COLO668 (cell line): ENCODE results near the gene ZBTB2.
A peak's percentile ranks its signal among the peaks of the same experiment; 100 is the strongest.

Source experiments
- DNase-seq: peaks from one replicate; lab custom pipeline; 2025; ENCODE audit not compliant: unreplicated experiment; lab: John Stamatoyannopoulos, UW

The ZBTB2 gene, protein sequence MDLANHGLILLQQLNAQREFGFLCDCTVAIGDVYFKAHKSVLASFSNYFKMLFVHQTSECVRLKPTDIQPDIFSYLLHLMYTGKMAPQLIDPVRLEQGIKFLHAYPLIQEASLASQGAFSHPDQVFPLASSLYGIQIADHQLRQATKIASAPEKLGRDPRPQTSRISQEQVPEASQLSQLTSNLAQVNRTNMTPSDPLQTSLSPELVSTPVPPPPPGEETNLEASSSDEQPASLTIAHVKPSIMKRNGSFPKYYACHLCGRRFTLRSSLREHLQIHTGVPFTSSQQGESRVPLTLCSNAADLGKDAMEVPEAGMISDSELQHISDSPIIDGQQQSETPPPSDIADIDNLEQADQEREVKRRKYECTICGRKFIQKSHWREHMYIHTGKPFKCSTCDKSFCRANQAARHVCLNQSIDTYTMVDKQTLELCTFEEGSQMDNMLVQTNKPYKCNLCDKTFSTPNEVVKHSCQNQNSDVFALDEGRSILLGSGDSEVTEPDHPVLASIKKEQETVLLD

GRCh38 chr6:151391471-151392413 is at the start of gene ZBTB2:
TSS of gene ZBTB2 (minus strand) at chr6:151391559. CDS start at chr6:151373637, 17,922 bp downstream.
- DNase-seq = peak; percentile 60

DNA sequence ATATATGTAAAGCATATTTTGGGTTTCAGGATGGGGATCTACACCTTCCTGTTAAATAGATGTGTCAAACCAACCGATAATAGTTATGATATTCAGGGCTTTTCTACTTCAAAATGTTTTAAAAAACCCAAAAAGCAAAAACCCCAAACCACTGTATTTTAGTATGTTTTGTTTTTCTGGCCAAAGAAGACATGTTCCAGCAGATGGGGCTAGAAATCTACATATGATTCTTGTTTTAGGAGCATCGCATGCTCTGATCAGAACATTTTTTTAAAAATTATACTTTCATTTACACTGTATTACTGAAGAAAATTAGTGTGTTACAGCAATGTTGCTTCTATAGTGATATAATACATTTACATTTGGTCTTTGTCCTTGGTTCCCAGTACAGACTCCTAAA is 49.6 kb upstream of the ZBTB2 start:
- DNase-seq = no peak

- DNase-seq = no peak
These were observed 49.1 kb upstream of the ZBTB2 start for GRCh38 chr6:151440498-151440897.

DNA sequence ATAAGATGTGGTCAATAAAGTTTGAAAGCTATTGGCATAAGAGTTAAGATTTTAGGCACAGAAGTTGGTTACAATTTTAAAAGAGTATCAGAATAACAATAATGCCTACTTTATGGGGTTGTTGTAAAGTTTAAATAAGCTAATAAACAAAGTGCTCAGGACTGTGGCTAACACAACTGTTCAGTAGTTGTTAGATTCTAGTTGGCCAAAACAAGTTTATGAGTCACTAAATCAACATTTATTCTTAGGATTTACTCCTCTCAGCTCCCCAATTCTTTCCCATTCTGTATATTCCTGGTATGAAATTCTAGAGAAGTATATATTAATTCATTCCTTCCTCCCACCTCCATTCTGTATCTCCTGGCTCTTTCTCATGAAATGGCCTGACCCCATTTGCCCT is 46.0 kb upstream of the ZBTB2 start:
- DNase-seq = no peak

- no peak for DNase-seq
These were observed 45.4 kb upstream of the ZBTB2 start for GRCh38 chr6:151436802-151437201.

DNA sequence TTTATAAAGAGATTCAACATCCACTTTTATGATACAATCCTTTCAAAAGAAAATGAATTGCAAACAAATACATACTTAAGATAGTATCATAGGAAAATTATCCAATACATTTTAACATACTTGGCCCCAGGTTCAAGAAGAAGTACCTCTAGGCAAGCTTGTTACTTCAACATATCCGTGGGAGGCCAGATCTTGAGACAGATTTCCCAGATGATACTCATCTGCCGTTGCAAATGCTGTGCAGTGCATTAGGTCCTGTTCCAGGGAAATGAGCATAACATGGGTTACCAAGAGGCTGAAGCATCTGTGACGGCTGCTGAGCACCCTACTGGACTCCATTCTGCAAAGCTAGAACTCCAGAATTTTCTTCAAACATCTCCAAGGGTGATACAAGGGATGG is 44.9 kb upstream of the ZBTB2 start:
- no peak for DNase-seq

DNA sequence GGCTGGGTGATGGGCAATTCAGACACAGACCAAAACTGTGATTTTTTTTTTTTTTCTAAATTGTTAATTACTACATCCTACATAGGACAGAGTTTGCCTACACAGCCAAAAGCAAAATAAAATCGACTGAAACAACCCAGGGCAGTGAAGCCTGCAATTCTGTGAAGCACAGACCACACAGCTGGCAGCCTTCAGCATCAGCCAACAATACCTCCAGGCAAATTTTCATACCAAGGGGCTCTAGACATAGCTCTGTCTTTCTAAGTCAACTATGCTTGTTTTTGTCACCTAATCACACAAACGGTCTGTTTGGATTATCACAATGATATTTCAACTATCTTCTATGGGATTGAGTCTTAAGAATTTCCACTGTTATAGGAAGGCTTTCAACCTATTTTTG is 43.0 kb upstream of the ZBTB2 start:
- no peak for DNase-seq

- no peak for DNase-seq
These were observed 41.3 kb upstream of the ZBTB2 start for GRCh38 chr6:151432651-151433050.

DNA sequence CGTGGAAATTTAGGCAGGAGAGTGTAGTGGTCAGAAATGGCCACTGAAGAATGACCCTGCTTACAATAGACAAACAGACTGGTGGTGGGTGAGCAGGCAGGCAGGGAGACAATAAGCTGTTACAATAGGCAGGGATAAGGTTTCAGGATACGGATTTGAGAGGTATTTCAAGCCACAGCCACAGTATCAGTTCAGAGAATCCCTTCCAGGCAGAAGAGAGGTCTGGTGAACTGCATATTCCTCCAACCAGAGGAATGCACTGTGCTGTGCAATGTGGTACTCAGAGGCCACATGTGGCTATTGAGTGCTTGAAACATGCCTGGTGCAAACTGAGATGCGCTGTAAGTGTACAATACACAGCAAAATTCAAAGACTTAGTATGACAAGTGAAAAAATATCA is 40.0 kb upstream of the ZBTB2 start:
- DNase-seq = no peak

- no peak for DNase-seq
These were observed 39.5 kb upstream of the ZBTB2 start for GRCh38 chr6:151430886-151431285.

DNA sequence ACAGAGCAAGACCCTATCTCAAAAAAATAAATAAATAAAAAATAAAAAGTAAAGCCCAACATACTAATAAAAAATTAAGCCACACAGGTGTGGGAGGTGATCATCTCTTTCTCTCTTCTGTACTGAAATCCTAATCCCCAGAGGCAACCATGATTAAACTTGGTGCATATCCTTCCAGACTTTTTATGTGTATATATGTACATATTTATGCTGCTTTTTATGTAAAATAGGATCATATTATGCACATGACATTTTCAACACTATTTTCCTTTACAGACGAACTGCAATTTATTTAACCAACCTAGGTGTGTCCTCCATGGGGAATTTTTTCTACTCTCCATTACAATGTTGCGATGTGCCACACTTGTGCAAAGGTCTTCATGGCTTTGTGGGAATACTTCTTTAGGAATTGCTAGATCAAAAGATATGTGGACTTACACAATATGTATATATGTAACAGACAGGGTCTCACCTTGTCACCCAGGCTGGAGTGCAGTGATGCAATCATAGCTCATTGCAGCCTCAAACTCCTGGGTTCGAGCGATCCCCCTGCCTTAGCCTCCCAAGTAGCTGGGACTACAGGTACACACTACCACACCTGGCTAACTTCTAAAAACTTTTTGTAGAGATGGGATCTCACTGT is 36.9 kb upstream of the ZBTB2 start:
- no peak for DNase-seq

DNA sequence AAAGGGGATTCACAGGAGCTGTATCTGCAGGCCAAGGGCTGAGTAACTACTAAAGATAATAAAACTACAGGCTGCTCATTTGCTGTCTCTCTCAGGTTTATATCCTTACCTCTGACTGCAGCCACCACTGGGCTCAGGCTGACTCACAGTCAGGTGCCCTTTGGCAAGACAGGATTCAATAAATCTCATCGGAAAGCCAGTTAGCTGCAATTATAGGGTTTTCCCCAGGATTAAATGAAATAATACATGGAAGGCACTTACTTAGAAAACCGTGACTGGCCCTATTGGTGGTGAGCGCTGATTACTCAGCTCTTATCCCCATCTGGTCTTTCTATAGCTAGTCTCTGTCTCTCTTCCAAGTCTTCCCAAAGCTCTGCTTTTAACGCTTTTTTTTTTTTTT is 34.2 kb upstream of the ZBTB2 start:
- no peak for DNase-seq

DNA sequence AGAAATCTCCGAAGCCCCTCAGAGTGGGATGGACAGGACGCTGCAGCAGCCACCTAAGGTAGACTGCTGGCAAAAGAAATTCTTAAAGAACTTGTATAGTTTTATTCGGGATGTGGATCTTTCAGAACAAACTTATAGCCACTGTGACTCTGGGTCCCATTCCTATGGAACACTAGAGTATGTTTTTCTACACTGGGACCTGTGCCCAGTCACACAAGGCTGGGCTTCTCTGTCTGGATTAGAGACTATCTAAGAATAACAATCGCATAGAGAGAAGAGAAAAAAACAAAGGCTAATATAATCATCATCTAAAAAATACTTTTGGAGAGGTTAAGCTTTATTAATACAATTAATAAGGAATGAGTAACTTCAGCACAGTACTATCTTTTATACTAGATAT is 31.6 kb upstream of the ZBTB2 start:
- DNase-seq = no peak

DNA sequence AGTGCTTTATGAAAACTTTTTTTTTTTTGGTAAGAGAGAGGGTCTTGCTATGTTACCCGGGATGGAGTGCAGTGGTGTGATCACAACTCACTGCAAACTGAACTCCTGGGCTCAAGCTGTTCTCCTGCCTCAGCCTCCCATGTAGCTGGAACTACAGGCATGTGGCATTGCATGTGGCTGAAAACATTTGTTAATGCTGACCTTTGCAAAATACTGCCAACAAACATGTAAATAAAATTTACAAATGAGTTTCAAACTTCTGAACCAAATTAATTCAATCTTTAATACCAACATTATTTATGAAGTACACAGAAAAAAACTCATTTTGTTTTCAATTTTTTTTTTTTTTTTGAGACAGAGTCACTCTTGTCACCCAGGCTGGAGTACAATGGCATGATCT is 26.1 kb upstream of the ZBTB2 start:
- DNase-seq = no peak

DNA sequence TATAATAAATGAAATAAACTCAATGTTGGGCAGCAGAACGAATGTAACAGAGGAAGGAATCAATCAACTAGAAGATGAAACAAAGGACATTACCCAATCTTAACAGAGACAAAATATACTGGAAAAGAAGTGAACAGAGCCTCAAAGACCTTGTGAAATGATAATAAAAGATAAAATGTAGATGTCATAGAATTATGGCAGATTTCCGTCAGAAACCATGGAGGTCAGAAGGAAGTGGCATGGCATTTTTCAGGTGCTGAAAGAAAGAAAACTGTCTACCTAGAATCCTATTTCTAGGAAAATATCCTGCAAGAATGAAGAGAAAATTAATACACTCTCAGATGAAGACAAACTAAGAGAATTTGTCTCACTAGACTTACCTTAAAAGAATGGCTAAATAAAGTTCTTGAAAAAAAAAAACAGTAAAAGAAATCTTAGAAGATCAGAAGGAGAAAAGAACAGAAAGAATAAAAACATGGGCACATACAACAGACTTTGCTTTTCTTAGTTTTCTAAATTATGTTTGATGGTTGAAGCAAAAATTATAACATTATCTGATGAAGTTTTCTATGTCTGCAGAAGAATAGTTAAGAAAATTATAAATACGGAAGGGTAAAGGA is 23.4 kb upstream of the ZBTB2 start:
- DNase-seq = no peak

DNA sequence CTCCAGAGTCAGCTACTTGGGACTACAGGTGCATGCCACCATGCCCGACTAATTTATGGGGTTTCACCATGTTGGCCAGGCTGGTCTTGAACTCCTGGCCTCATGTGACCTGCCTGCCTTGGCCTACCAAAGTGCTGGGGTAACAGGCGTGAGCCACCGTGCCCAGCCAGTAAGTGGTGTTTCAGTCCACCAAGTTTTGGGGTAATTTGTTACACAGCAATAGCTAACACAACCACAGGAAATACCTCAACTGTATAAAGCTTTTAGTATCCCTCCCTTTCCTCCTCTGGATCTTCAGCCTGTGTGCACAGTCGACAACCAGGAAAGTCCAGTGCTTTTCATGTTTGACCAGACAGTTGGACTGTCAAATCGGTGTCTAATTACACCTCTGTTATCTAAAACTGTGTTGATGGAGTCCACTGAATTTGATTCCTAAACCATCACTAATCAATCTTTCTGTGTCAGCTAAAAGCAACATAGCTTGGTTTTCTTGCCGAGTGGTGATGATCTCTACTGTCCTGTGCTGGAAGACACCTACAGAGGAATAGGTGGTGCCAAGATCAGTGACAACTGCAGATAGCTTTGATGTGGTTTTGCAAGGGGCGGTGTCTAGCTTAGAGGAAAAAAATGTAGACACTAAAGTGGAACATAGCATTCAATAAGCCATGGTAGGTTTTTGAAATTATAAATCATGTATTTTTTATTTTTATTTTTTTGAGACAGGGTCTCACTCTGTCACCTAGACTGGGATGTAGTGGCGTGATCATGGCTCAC is 22.2 kb upstream of the ZBTB2 start:
- DNase-seq = no peak

DNA sequence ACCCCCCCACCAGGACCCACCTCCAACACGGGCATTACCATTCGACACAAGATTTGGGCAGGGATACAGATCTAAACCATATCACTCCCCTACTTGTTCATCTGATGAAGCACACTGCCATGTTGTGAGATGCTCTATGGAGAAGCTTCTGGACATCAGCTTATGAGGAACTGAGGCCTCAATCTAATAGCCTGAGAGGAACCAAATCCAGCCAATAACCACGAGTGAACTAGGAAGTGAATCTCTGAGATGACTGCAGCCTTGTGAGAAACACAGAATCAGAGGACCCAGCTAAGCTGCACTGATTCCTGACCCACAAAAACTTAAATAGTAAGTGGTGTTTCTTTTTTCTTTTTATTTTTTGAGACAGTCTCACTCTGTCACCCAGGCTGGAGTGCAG is 21.6 kb upstream of the ZBTB2 start:
- no peak for DNase-seq

DNA sequence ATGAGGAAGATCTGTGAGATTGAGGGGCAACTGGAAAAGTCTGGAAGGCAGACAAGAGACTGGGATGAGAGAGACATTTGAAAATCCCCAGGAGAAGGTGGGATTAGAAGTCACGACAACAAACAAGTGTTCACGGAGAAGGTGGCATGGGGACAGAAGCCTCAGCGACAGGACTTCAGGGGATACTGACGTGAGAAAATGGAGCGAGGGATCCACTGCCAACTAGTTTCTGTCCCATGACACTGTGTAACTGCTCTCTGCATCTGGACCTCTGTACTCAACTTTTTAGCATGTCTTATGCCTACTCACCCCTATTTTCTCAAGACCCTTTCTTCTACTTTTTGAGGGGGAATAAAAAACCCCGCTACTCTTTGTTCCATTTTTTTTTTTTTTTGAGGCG is 18.3 kb upstream of the ZBTB2 start:
- no peak for DNase-seq

DNA sequence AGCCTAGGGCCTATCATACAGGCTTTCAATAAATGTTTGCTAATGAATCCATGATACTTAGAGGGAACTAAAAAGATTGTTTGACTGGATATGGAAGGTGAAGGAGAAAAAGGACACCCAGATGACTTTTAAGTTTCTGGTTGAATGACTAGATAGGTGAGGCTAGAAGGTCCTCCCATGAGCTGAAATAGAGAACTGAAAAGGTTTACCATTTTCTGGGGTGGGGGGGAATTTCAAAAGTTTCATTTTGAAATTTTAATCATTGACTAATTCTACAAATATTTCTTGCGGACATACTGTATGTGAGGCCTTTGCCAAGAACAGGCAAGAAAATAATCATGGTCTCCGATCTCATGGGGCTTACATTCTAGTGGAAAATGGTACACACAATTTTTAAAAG is 17.9 kb upstream of the ZBTB2 start:
- no peak for DNase-seq

DNA sequence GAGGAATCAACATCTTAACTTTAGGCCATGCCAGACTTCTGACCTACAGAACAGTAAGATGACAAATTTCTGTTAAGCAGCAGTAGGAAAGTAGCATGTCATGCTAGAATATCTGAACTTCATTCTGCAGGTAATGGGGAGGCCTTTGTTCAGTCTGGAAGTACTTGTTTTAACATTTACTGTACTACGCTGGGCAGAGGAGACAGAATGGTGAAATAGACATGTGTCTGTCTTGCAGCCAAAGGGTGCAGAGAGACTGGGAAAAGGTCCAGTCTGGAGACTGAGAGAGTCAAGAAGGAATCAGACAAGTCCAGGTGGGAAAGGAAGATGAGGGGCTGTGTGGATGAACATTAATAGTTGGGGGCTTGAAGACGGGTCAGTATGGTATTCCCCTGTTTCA is 17.5 kb upstream of the ZBTB2 start:
- no peak for DNase-seq
